GM12874 (cell line): ENCODE results near the gene SH2D4B.

Experiments used
- CTCF ChIP-seq: IDR thresholded peaks from 2 replicates; pipeline ENCODE4 v1.5.1; 2011; ENCODE audit warnings: low read depth, mild to moderate bottlenecking, control low read depth, low read length, moderate library complexity; ENCODE audit not compliant: insufficient read depth

Gene SH2D4B

GRCh38 chr10:80596391-80597257 is 58.9 kb downstream of the SH2D4B start:
- peak; percentile 72 for TF ChIP-seq CTCF

- TF ChIP-seq CTCF = no peak
Measured at GRCh38 chr10:80598084-80598798, 60.5 kb downstream of the SH2D4B start.

- no peak for TF ChIP-seq CTCF
Measured at GRCh38 chr10:80598951-80599350, 61.2 kb downstream of the SH2D4B start.

- peak; percentile 91 for TF ChIP-seq CTCF
Measured at GRCh38 chr10:80599424-80599847, 61.7 kb downstream of the SH2D4B start.

- no peak for TF ChIP-seq CTCF
Measured at GRCh38 chr10:80600256-80600655, 62.6 kb downstream of the SH2D4B start.

GRCh38 chr10:80602881-80603280 is 65.2 kb downstream of the SH2D4B start:
- TF ChIP-seq CTCF = no peak

GRCh38 chr10:80603516-80603915 is 65.8 kb downstream of the SH2D4B start:
- TF ChIP-seq CTCF = no peak
